ENCODE data around the gene TTC3.

TTC3 gene

GRCh38 chr21:37059181-37059580 lies 13.9 kb upstream of the TTC3 start:
- Histone ChIP-seq H3K36me3 (ENCODE audit: control insufficient read depth, insufficient read depth, low read length) (no peaks in the 10 kb centered on the region), H3K9me3 (ENCODE audit: control insufficient read depth, insufficient read depth, low read length) (no peaks in the 10 kb centered on the region), H3K4me1 (ENCODE audit: control insufficient read depth, insufficient read depth, low read length) (peaks cover 3% of the 10 kb centered on the region; the same call in 1 of the 2 replicates), H3K27me3 (ENCODE audit: control insufficient read depth, insufficient read depth, low read length) (no peaks in the 10 kb centered on the region), H3K27ac (ENCODE audit: low read length) (no peak overlapping the region), H3K4me3 (ENCODE audit: low read length) (no peak overlapping the region)
- DNase-seq (ENCODE audit: low read depth, low spot score) = no peak
- no CpG with 5 or more reads among the region's 5 CpGs for WGBS (ENCODE audit: insufficient coverage, insufficient read length)

GRCh38 chr21:37060296-37060695 lies 12.8 kb upstream of the TTC3 start:
- WGBS (ENCODE audit: insufficient coverage, insufficient read length) = no CpG with 5 or more reads among the region's 1 CpG
- no peak overlapping the region for H3K4me3 ChIP-seq (ENCODE audit: low read length)
- H3K27me3 ChIP-seq (ENCODE audit: control insufficient read depth, insufficient read depth, low read length) = no peaks in the 10 kb centered on the region
- no peaks in the 10 kb centered on the region for H3K9me3 ChIP-seq (ENCODE audit: control insufficient read depth, insufficient read depth, low read length)
- peaks cover 3% of the 10 kb centered on the region; the same call in 1 of the 2 replicates for H3K4me1 ChIP-seq (ENCODE audit: control insufficient read depth, insufficient read depth, low read length)
- H3K27ac ChIP-seq (ENCODE audit: low read length) = no peak overlapping the region
- DNase-seq (ENCODE audit: low read depth, low spot score) = no peak
- no peaks in the 10 kb centered on the region for H3K36me3 ChIP-seq (ENCODE audit: control insufficient read depth, insufficient read depth, low read length)

GRCh38 chr21:37061926-37062592 lies 11.0 kb upstream of the TTC3 start:
- Histone ChIP-seq H3K9me3 (ENCODE audit: control insufficient read depth, insufficient read depth, low read length) (no peaks in the 10 kb centered on the region), H3K27me3 (ENCODE audit: control insufficient read depth, insufficient read depth, low read length) (no peaks in the 10 kb centered on the region), H3K4me3 (ENCODE audit: low read length) (no peak overlapping the region), H3K27ac (ENCODE audit: low read length) (no peak overlapping the region), H3K36me3 (ENCODE audit: control insufficient read depth, insufficient read depth, low read length) (no peaks in the 10 kb centered on the region), H3K4me1 (ENCODE audit: control insufficient read depth, insufficient read depth, low read length) (peaks cover 3% of the 10 kb centered on the region; the same call in 1 of the 2 replicates)
- WGBS (ENCODE audit: insufficient coverage, insufficient read length) = no CpG with 5 or more reads among the region's 7 CpGs
- no peak for DNase-seq (ENCODE audit: low read depth, low spot score)

- H3K4me1 ChIP-seq (ENCODE audit: control insufficient read depth, insufficient read depth, low read length) = peaks cover 3% of the 10 kb centered on the region; the same call in 1 of the 2 replicates
- no peaks in the 10 kb centered on the region for H3K36me3 ChIP-seq (ENCODE audit: control insufficient read depth, insufficient read depth, low read length)
- H3K4me3 ChIP-seq (ENCODE audit: low read length) = no peak overlapping the region
- H3K9me3 ChIP-seq (ENCODE audit: control insufficient read depth, insufficient read depth, low read length) = no peaks in the 10 kb centered on the region
- no peak for DNase-seq (ENCODE audit: low read depth, low spot score)
- WGBS (ENCODE audit: insufficient coverage, insufficient read length) = no CpG with 5 or more reads among the region's 6 CpGs
- no peaks in the 10 kb centered on the region for H3K27me3 ChIP-seq (ENCODE audit: control insufficient read depth, insufficient read depth, low read length)
- no peak overlapping the region for H3K27ac ChIP-seq (ENCODE audit: low read length)
Observed at GRCh38 chr21:37062593-37062935, 10.5 kb upstream of the TTC3 start.

- Histone ChIP-seq H3K27me3 (ENCODE audit: control insufficient read depth, insufficient read depth, low read length) (no peaks in the 10 kb centered on the region), H3K4me1 (ENCODE audit: control insufficient read depth, insufficient read depth, low read length) (peaks cover 3% of the 10 kb centered on the region; the same call in 1 of the 2 replicates), H3K36me3 (ENCODE audit: control insufficient read depth, insufficient read depth, low read length) (no peaks in the 10 kb centered on the region), H3K27ac (ENCODE audit: low read length) (no peak overlapping the region), H3K9me3 (ENCODE audit: control insufficient read depth, insufficient read depth, low read length) (no peaks in the 10 kb centered on the region), H3K4me3 (ENCODE audit: low read length) (no peak overlapping the region)
- WGBS (ENCODE audit: insufficient coverage, insufficient read length) = no CpG with 5 or more reads among the region's 1 CpG
- no peak for DNase-seq (ENCODE audit: low read depth, low spot score)
Observed at GRCh38 chr21:37063433-37063832, 9.6 kb upstream of the TTC3 start.

GRCh38 chr21:37064841-37065240 lies 8.2 kb upstream of the TTC3 start:
- no peak overlapping the region for H3K27ac ChIP-seq (ENCODE audit: low read length)
- no peak for DNase-seq (ENCODE audit: low read depth, low spot score)
- H3K36me3 ChIP-seq (ENCODE audit: control insufficient read depth, insufficient read depth, low read length) = no peaks in the 10 kb centered on the region
- H3K4me1 ChIP-seq (ENCODE audit: control insufficient read depth, insufficient read depth, low read length) = peaks cover 3% of the 10 kb centered on the region; the same call in 1 of the 2 replicates
- H3K27me3 ChIP-seq (ENCODE audit: control insufficient read depth, insufficient read depth, low read length) = no peaks in the 10 kb centered on the region
- H3K9me3 ChIP-seq (ENCODE audit: control insufficient read depth, insufficient read depth, low read length) = no peaks in the 10 kb centered on the region
- H3K4me3 ChIP-seq (ENCODE audit: low read length) = no peak overlapping the region

GRCh38 chr21:37065561-37066177 lies 7.4 kb upstream of the TTC3 start:
- H3K36me3 ChIP-seq (ENCODE audit: control insufficient read depth, insufficient read depth, low read length) = no peaks in the 10 kb centered on the region
- H3K4me3 ChIP-seq (ENCODE audit: low read length) = no peak overlapping the region
- H3K27me3 ChIP-seq (ENCODE audit: control insufficient read depth, insufficient read depth, low read length) = no peaks in the 10 kb centered on the region
- no peak overlapping the region for H3K27ac ChIP-seq (ENCODE audit: low read length)
- WGBS (ENCODE audit: insufficient coverage, insufficient read length) = no CpG with 5 or more reads among the region's 9 CpGs
- no peaks in the 10 kb centered on the region for H3K9me3 ChIP-seq (ENCODE audit: control insufficient read depth, insufficient read depth, low read length)
- no peaks in the 10 kb centered on the region for H3K4me1 ChIP-seq (ENCODE audit: control insufficient read depth, insufficient read depth, low read length)
- no peak for DNase-seq (ENCODE audit: low read depth, low spot score)

- no peak for DNase-seq (ENCODE audit: low read depth, low spot score)
Observed at GRCh38 chr21:37071561-37072273, 1.3 kb upstream of the TTC3 start.

GRCh38 chr21:37072274-37072987 lies 623 bp upstream of the TTC3 start:
- no peak for DNase-seq (ENCODE audit: low read depth, low spot score)
- H3K27ac ChIP-seq (ENCODE audit: low read length) = no peak overlapping the region
- H3K36me3 ChIP-seq (ENCODE audit: control insufficient read depth, insufficient read depth, low read length) = no peaks in the 10 kb centered on the region
- H3K4me1 ChIP-seq (ENCODE audit: control insufficient read depth, insufficient read depth, low read length) = no peaks in the 10 kb centered on the region
- H3K9me3 ChIP-seq (ENCODE audit: control insufficient read depth, insufficient read depth, low read length) = no peaks in the 10 kb centered on the region
- peak overlapping the region; percentile 73; the same call in 1 of the 2 replicates for H3K4me3 ChIP-seq (ENCODE audit: low read length)
- H3K27me3 ChIP-seq (ENCODE audit: control insufficient read depth, insufficient read depth, low read length) = peaks cover 11% of the 10 kb centered on the region
- WGBS (ENCODE audit: insufficient coverage, insufficient read length) = no CpG with 5 or more reads among the region's 54 CpGs

More at GRCh38 chr21:37071561-37072273, 1.3 kb upstream of the TTC3 start:
- H3K4me1 ChIP-seq (ENCODE audit: control insufficient read depth, insufficient read depth, low read length) = no peaks in the 10 kb centered on the region
- H3K27ac ChIP-seq (ENCODE audit: low read length) = no peak overlapping the region
- peaks cover 11% of the 10 kb centered on the region for H3K27me3 ChIP-seq (ENCODE audit: control insufficient read depth, insufficient read depth, low read length)
- WGBS (ENCODE audit: insufficient coverage, insufficient read length) = no CpG with 5 or more reads among the region's 12 CpGs
- no peaks in the 10 kb centered on the region for H3K9me3 ChIP-seq (ENCODE audit: control insufficient read depth, insufficient read depth, low read length)
- peak overlapping the region; percentile 73; the same call in 1 of the 2 replicates for H3K4me3 ChIP-seq (ENCODE audit: low read length)
- no peaks in the 10 kb centered on the region for H3K36me3 ChIP-seq (ENCODE audit: control insufficient read depth, insufficient read depth, low read length)

- Histone ChIP-seq H3K36me3 (ENCODE audit: control insufficient read depth, insufficient read depth, low read length) (no peaks in the 10 kb centered on the region), H3K27me3 (ENCODE audit: control insufficient read depth, insufficient read depth, low read length) (peaks cover 11% of the 10 kb centered on the region), H3K4me1 (ENCODE audit: control insufficient read depth, insufficient read depth, low read length) (no peaks in the 10 kb centered on the region), H3K9me3 (ENCODE audit: control insufficient read depth, insufficient read depth, low read length) (no peaks in the 10 kb centered on the region), H3K4me3 (ENCODE audit: low read length) (peak overlapping the region; percentile 73), H3K27ac (ENCODE audit: low read length) (no peak overlapping the region)
- WGBS (ENCODE audit: insufficient coverage, insufficient read length) = no CpG with 5 or more reads among the region's 70 CpGs
- DNase-seq (ENCODE audit: low read depth, low spot score) = no peak
Observed at GRCh38 chr21:37073417-37074196, 553 bp downstream of the TTC3 start.
